ENCODE data around the gene ATP8B4. TPM values are rescaled to one million over a fixed set of nuclear protein-coding genes. Genes with fewer than 3 reads are reported as not detected.
"Not testable (repeated sequence)": the region's sequence is repeated elsewhere in the genome, so short reads cannot be mapped to it uniquely, and the experiment has no call there.

The ATP8B4 gene
- total RNA-seq, 1 experiment from 2014 or later: 0.24 TPM

DNA sequence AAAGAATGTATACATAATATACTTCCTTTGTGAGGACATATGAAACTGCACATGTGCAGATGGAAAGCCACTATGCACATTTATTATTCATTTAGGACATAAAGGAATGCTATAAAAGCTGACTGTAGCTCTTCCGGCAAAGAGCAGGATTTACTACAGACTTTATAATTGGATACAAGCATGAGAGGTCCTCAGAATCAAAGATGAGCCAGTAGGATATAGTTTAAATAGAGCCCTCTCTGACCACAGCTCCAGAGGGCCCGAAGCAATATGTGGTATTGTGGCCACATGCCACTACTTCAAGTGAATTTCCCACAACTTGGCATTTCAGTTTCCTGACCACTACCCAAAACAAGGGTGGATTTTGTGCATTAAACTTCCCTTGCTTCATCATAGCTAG is 140.9 kb downstream of the ATP8B4 start:
- TF ChIP-seq, protein P1, sequence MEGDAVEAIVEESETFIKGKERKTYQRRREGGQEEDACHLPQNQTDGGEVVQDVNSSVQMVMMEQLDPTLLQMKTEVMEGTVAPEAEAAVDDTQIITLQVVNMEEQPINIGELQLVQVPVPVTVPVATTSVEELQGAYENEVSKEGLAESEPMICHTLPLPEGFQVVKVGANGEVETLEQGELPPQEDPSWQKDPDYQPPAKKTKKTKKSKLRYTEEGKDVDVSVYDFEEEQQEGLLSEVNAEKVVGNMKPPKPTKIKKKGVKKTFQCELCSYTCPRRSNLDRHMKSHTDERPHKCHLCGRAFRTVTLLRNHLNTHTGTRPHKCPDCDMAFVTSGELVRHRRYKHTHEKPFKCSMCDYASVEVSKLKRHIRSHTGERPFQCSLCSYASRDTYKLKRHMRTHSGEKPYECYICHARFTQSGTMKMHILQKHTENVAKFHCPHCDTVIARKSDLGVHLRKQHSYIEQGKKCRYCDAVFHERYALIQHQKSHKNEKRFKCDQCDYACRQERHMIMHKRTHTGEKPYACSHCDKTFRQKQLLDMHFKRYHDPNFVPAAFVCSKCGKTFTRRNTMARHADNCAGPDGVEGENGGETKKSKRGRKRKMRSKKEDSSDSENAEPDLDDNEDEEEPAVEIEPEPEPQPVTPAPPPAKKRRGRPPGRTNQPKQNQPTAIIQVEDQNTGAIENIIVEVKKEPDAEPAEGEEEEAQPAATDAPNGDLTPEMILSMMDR (IDR thresholded peaks at IDR 0.05; ENCODE audit: unreplicated experiment): no peak
- H3K4me3 Mint-ChIP-seq (ENCODE audit: low read depth, unreplicated experiment): no peak overlapping the region
- H3K36me3 Mint-ChIP-seq (ENCODE audit: insufficient read depth, unreplicated experiment): no peaks in the 10 kb centered on the region
- H3K27ac Mint-ChIP-seq (ENCODE audit: unreplicated experiment): no peak overlapping the region
- DNase-seq: no peak
- intact Hi-C loops (cut with micrococcal nuclease; ENCODE audit: unreplicated experiment): no loop called here
- CTCF ChIA-PET: interaction anchor here (0.7 kb wide), 1 partner anchor 1108 kb away, joined by 3 read pairs; no protein-coding TSS in a partner anchor
- BruUV-seq (replicated peaks): no TSS peak
- no peaks in the 10 kb centered on the region for H3K9me3 Mint-ChIP-seq (ENCODE audit: low read depth, unreplicated experiment)
- no peaks in the 10 kb centered on the region for H3K27me3 Mint-ChIP-seq (ENCODE audit: unreplicated experiment)
- H3K4me1 Mint-ChIP-seq (ENCODE audit: low read depth, unreplicated experiment): no peaks in the 10 kb centered on the region

GRCh38 chr15:49977306-49977705 is 141.7 kb downstream of the ATP8B4 start:
- TF ChIP-seq, protein P1 (IDR thresholded peaks at IDR 0.05; ENCODE audit: unreplicated experiment): no peak
- H3K27ac Mint-ChIP-seq (ENCODE audit: unreplicated experiment): no peak overlapping the region
- H3K4me1 Mint-ChIP-seq (ENCODE audit: low read depth, unreplicated experiment): no peaks in the 10 kb centered on the region
- CTCF ChIA-PET: no interaction called here
- H3K4me3 Mint-ChIP-seq (ENCODE audit: low read depth, unreplicated experiment): no peak overlapping the region
- no TSS peak for BruUV-seq (replicated peaks)
- H3K9me3 Mint-ChIP-seq (ENCODE audit: low read depth, unreplicated experiment): no peaks in the 10 kb centered on the region
- H3K27me3 Mint-ChIP-seq (ENCODE audit: unreplicated experiment): no peaks in the 10 kb centered on the region
- intact Hi-C loops (cut with micrococcal nuclease; ENCODE audit: unreplicated experiment): no loop called here
- DNase-seq: no peak
- no peaks in the 10 kb centered on the region for H3K36me3 Mint-ChIP-seq (ENCODE audit: insufficient read depth, unreplicated experiment)

DNA sequence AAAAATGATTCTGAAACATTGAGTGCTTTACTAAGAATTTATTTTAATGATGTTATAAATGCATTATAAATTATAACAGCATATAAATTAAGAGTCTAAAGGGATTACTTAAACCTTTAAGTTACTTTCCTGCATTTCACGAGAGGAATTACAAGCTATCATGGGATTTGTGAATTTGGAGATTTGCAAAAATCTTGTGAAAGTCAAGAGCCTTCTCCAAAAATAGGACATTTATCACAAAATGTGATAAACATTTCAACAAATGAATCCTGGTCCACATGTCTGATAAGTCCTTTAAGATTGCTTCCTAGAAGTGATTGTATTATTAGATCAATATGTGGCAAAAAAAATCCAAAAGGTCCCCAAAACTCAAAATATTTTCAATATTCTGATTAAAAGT is 154.5 kb downstream of the ATP8B4 start:
- no peak overlapping the region for H3K27ac Mint-ChIP-seq (ENCODE audit: unreplicated experiment)
- H3K4me1 Mint-ChIP-seq (ENCODE audit: low read depth, unreplicated experiment): no peaks in the 10 kb centered on the region
- peaks cover 12% of the 10 kb centered on the region for H3K27me3 Mint-ChIP-seq (ENCODE audit: unreplicated experiment)
- H3K36me3 Mint-ChIP-seq (ENCODE audit: insufficient read depth, unreplicated experiment): no peaks in the 10 kb centered on the region
- no peaks in the 10 kb centered on the region for H3K9me3 Mint-ChIP-seq (ENCODE audit: low read depth, unreplicated experiment)
- intact Hi-C loops (cut with micrococcal nuclease; ENCODE audit: unreplicated experiment): no loop called here
- TF ChIP-seq, protein P1 (IDR thresholded peaks at IDR 0.05; ENCODE audit: unreplicated experiment): no peak
- CTCF ChIA-PET: no interaction called here
- BruUV-seq (replicated peaks): no TSS peak
- H3K4me3 Mint-ChIP-seq (ENCODE audit: low read depth, unreplicated experiment): no peak overlapping the region
- DNase-seq: no peak

- intact Hi-C loops (cut with micrococcal nuclease; ENCODE audit: unreplicated experiment): no loop called here
- CTCF ChIA-PET: no interaction called here
- no peak overlapping the region for H3K4me3 Mint-ChIP-seq (ENCODE audit: low read depth, unreplicated experiment)
Observed at GRCh38 chr15:49964061-49964460, 155.0 kb downstream of the ATP8B4 start.

GRCh38 chr15:49963033-49963772 is 155.8 kb downstream of the ATP8B4 start:
- intact Hi-C loops (cut with micrococcal nuclease; ENCODE audit: unreplicated experiment); H3K4me3 Mint-ChIP-seq (ENCODE audit: low read depth, unreplicated experiment); DNase-seq; H3K4me1 Mint-ChIP-seq (ENCODE audit: low read depth, unreplicated experiment); H3K27ac Mint-ChIP-seq (ENCODE audit: unreplicated experiment); H3K36me3 Mint-ChIP-seq (ENCODE audit: insufficient read depth, unreplicated experiment); BruUV-seq (replicated peaks); H3K9me3 Mint-ChIP-seq (ENCODE audit: low read depth, unreplicated experiment); CTCF ChIA-PET: not testable (repeated sequence)
- peaks cover 12% of the 10 kb centered on the region for H3K27me3 Mint-ChIP-seq (ENCODE audit: unreplicated experiment)

More at GRCh38 chr15:49964061-49964460, 155.0 kb downstream of the ATP8B4 start:
- H3K4me1 Mint-ChIP-seq (ENCODE audit: low read depth, unreplicated experiment): no peaks in the 10 kb centered on the region
- TF ChIP-seq, protein P1 (IDR thresholded peaks at IDR 0.05; ENCODE audit: unreplicated experiment): no peak
- no peak overlapping the region for H3K27ac Mint-ChIP-seq (ENCODE audit: unreplicated experiment)
- no TSS peak for BruUV-seq (replicated peaks)
- no peaks in the 10 kb centered on the region for H3K36me3 Mint-ChIP-seq (ENCODE audit: insufficient read depth, unreplicated experiment)
- no peaks in the 10 kb centered on the region for H3K9me3 Mint-ChIP-seq (ENCODE audit: low read depth, unreplicated experiment)
- DNase-seq: no peak
- peaks cover 12% of the 10 kb centered on the region for H3K27me3 Mint-ChIP-seq (ENCODE audit: unreplicated experiment)

All from Calu3 (cell line).